ENCODE measurements around the gene NRN1L.
A peak's percentile ranks its signal among the peaks of the same experiment; 100 is the strongest.

The NRN1L gene

GRCh38 chr16:67888331-67888730, 3.6 kb downstream of the NRN1L start:
- Histone ChIP-seq H3K4me1 (ENCODE audit: control insufficient read depth in 1 of 2, insufficient read depth in 2 of 2, low read length in 2 of 2) (peaks cover 11 to 18% of the 10 kb centered on the region in 2 experiments), H2AFZ (ENCODE audit: insufficient read depth, low read length, poor library complexity) (no peak overlapping the region), H4K12ac (ENCODE audit: low read depth, low read length) (no peak overlapping the region), H3K18ac (ENCODE audit: low read length) (no peak overlapping the region), H3K9me3 (ENCODE audit: insufficient read depth, low read depth, low read length) (no peaks in the 10 kb centered on the region), H3K4me2 (ENCODE audit: low read length) (no peak overlapping the region), H4K91ac (ENCODE audit: low read depth, low read length) (no peak overlapping the region), H3K79me1 (ENCODE audit: low read length) (peaks cover 4% of the 10 kb centered on the region), H3K27me3 (ENCODE audit: insufficient read depth, low read length) (no peaks in the 10 kb centered on the region), H3K4ac (ENCODE audit: low read depth, low read length) (no peak overlapping the region), H2BK12ac (ENCODE audit: low read length) (no peak overlapping the region), H3K79me2 (ENCODE audit: control insufficient read depth, insufficient read depth, low read length, poor library complexity) (peaks cover 2% of the 10 kb centered on the region), H2BK120ac (ENCODE audit: insufficient read depth, low read length, poor library complexity) (no peak overlapping the region), H2AK5ac (ENCODE audit: low read length) (no peak overlapping the region), H2BK5ac (ENCODE audit: low read depth, low read length, poor library complexity) (no peak overlapping the region), H3K36me3 (ENCODE audit: control insufficient read depth in 1 of 2, insufficient read depth in 2 of 2, low read length in 2 of 2) (peaks cover 13 to 15% of the 10 kb centered on the region in 2 experiments), H3K23ac (ENCODE audit: low read length) (no peak overlapping the region), H3K14ac (ENCODE audit: low read length) (no peak overlapping the region), H3K9ac (ENCODE audit: low read length) (no peak overlapping the region), H3K27ac (ENCODE audit: low read depth, low read length) (no peak overlapping the region), H4K8ac (ENCODE audit: low read depth, low read length) (no peak overlapping the region), H3K4me3 (ENCODE audit: low read depth, low read length) (no peak overlapping the region)
- no peak for DNase-seq
- WGBS (ENCODE audit: extremely low coverage, insufficient coverage, insufficient read length): no CpG with 5 or more reads among the region's 3 CpGs

- Histone ChIP-seq H2BK120ac (ENCODE audit: insufficient read depth, low read length, poor library complexity) (no peak overlapping the region), H3K18ac (ENCODE audit: low read length) (no peak overlapping the region), H3K27ac (ENCODE audit: low read depth, low read length) (no peak overlapping the region), H3K79me1 (ENCODE audit: low read length) (peaks cover 6% of the 10 kb centered on the region), H2BK12ac (ENCODE audit: low read length) (no peak overlapping the region), H3K27me3 (ENCODE audit: insufficient read depth, low read length) (no peaks in the 10 kb centered on the region), H3K14ac (ENCODE audit: low read length) (no peak overlapping the region), H3K79me2 (ENCODE audit: control insufficient read depth, insufficient read depth, low read length, poor library complexity) (peaks cover 8% of the 10 kb centered on the region), H3K4me1 (ENCODE audit: control insufficient read depth in 1 of 2, insufficient read depth in 2 of 2, low read length in 2 of 2) (peaks cover 5 to 8% of the 10 kb centered on the region in 2 experiments), H4K91ac (ENCODE audit: low read depth, low read length) (no peak overlapping the region), H3K4me3 (ENCODE audit: low read depth, low read length) (no peak overlapping the region), H3K23ac (ENCODE audit: low read length) (no peak overlapping the region), H3K4me2 (ENCODE audit: low read length) (peak overlapping the region; percentile 67), H3K9me3 (ENCODE audit: insufficient read depth, low read depth, low read length) (no peaks in the 10 kb centered on the region), H3K36me3 (ENCODE audit: control insufficient read depth in 1 of 2, insufficient read depth in 2 of 2, low read length in 2 of 2) (no peaks in the 10 kb centered on the region), H4K8ac (ENCODE audit: low read depth, low read length) (no peak overlapping the region), H4K12ac (ENCODE audit: low read depth, low read length) (no peak overlapping the region), H2AFZ (ENCODE audit: insufficient read depth, low read length, poor library complexity) (no peak overlapping the region), H2AK5ac (ENCODE audit: low read length) (no peak overlapping the region), H3K9ac (ENCODE audit: low read length) (no peak overlapping the region), H2BK5ac (ENCODE audit: low read depth, low read length, poor library complexity) (no peak overlapping the region), H3K4ac (ENCODE audit: low read depth, low read length) (no peak overlapping the region)
- no peak for DNase-seq
- no CpG with 5 or more reads among the region's 5 CpGs for WGBS (ENCODE audit: extremely low coverage, insufficient coverage, insufficient read length)
These were observed 7.7 kb downstream of the NRN1L start for GRCh38 chr16:67892375-67892774.

GRCh38 chr16:67892899-67893742, 8.4 kb downstream of the NRN1L start, which contains the start of gene PSKH1:
PSKH1 (plus strand) TSS chr16:67893254; CDS start chr16:67908750, 15,496 bp downstream.
- H2BK120ac ChIP-seq (ENCODE audit: insufficient read depth, low read length, poor library complexity): peak within 1 kb of the TSS; percentile 97
- peak within 1 kb of the TSS; percentile 71 for H3K4ac ChIP-seq (ENCODE audit: low read depth, low read length)
- peak within 1 kb of the TSS; percentile 96 for H3K4me2 ChIP-seq (ENCODE audit: low read length)
- H4K91ac ChIP-seq (ENCODE audit: low read depth, low read length): peak within 1 kb of the TSS; percentile 98
- H3K9ac ChIP-seq (ENCODE audit: low read length): peak within 1 kb of the TSS; percentile 100
- H2BK12ac ChIP-seq (ENCODE audit: low read length): no peak within 1 kb of the TSS
- H2AK5ac ChIP-seq (ENCODE audit: low read length): peak within 1 kb of the TSS; percentile 95
- peaks cover 6% of the 10 kb centered on the region for H3K79me1 ChIP-seq (ENCODE audit: low read length)
- H3K27ac ChIP-seq (ENCODE audit: low read depth, low read length): peak within 1 kb of the TSS; percentile 61
- H4K8ac ChIP-seq (ENCODE audit: low read depth, low read length): peak within 1 kb of the TSS; percentile 98
- no peaks in the 10 kb centered on the region for H3K9me3 ChIP-seq (ENCODE audit: insufficient read depth, low read depth, low read length)
- H3K27me3 ChIP-seq (ENCODE audit: insufficient read depth, low read length): no peaks in the 10 kb centered on the region
- H4K12ac ChIP-seq (ENCODE audit: low read depth, low read length): peak within 1 kb of the TSS; percentile 98
- no CpG with 5 or more reads among the region's 90 CpGs for WGBS (ENCODE audit: extremely low coverage, insufficient coverage, insufficient read length)
- H3K14ac ChIP-seq (ENCODE audit: low read length): peak within 1 kb of the TSS; percentile 97
- peak within 1 kb of the TSS; percentile 95 for H3K4me3 ChIP-seq (ENCODE audit: low read depth, low read length)
- H2AFZ ChIP-seq (ENCODE audit: insufficient read depth, low read length, poor library complexity): peak within 1 kb of the TSS; percentile 98
- DNase-seq: peak; percentile 95 to 96
- H3K4me1 ChIP-seq (ENCODE audit: control insufficient read depth in 1 of 2, insufficient read depth in 2 of 2, low read length in 2 of 2): peaks cover 5 to 8% of the 10 kb centered on the region in 2 experiments
- H3K36me3 ChIP-seq (ENCODE audit: control insufficient read depth in 1 of 2, insufficient read depth in 2 of 2, low read length in 2 of 2): no peaks in the 10 kb centered on the region
- peaks cover 8% of the 10 kb centered on the region for H3K79me2 ChIP-seq (ENCODE audit: control insufficient read depth, insufficient read depth, low read length, poor library complexity)
- peak within 1 kb of the TSS; percentile 100 for H3K18ac ChIP-seq (ENCODE audit: low read length)
- no peak within 1 kb of the TSS for H3K23ac ChIP-seq (ENCODE audit: low read length)
- H2BK5ac ChIP-seq (ENCODE audit: low read depth, low read length, poor library complexity): peak within 1 kb of the TSS; percentile 78

- Histone ChIP-seq H2BK12ac (ENCODE audit: low read length) (no peak overlapping the region), H3K9me3 (ENCODE audit: insufficient read depth, low read depth, low read length) (no peaks in the 10 kb centered on the region), H3K27ac (ENCODE audit: low read depth, low read length) (peak overlapping the region; percentile 61), H3K27me3 (ENCODE audit: insufficient read depth, low read length) (no peaks in the 10 kb centered on the region), H3K79me1 (ENCODE audit: low read length) (peaks cover 6% of the 10 kb centered on the region), H3K9ac (ENCODE audit: low read length) (peak overlapping the region; percentile 100), H3K18ac (ENCODE audit: low read length) (peak overlapping the region; percentile 100), H3K4me2 (ENCODE audit: low read length) (peak overlapping the region; percentile 96), H3K14ac (ENCODE audit: low read length) (peak overlapping the region; percentile 97), H3K36me3 (ENCODE audit: control insufficient read depth in 1 of 2, insufficient read depth in 2 of 2, low read length in 2 of 2) (no peaks in the 10 kb centered on the region), H3K23ac (ENCODE audit: low read length) (no peak overlapping the region), H4K12ac (ENCODE audit: low read depth, low read length) (peak overlapping the region; percentile 98), H4K8ac (ENCODE audit: low read depth, low read length) (peak overlapping the region; percentile 98), H3K4me3 (ENCODE audit: low read depth, low read length) (peak overlapping the region; percentile 95), H2AFZ (ENCODE audit: insufficient read depth, low read length, poor library complexity) (peak overlapping the region; percentile 98), H3K79me2 (ENCODE audit: control insufficient read depth, insufficient read depth, low read length, poor library complexity) (peaks cover 8% of the 10 kb centered on the region), H3K4me1 (ENCODE audit: control insufficient read depth in 1 of 2, insufficient read depth in 2 of 2, low read length in 2 of 2) (peaks cover 5 to 8% of the 10 kb centered on the region in 2 experiments), H2AK5ac (ENCODE audit: low read length) (peak overlapping the region; percentile 95), H3K4ac (ENCODE audit: low read depth, low read length) (peak overlapping the region; percentile 71), H2BK120ac (ENCODE audit: insufficient read depth, low read length, poor library complexity) (peak overlapping the region; percentile 97), H2BK5ac (ENCODE audit: low read depth, low read length, poor library complexity) (peak overlapping the region; percentile 78), H4K91ac (ENCODE audit: low read depth, low read length) (peak overlapping the region; percentile 98)
- no peak for DNase-seq
- WGBS (ENCODE audit: extremely low coverage, insufficient coverage, insufficient read length): no CpG with 5 or more reads among the region's 14 CpGs
These were observed 9.2 kb downstream of the NRN1L start for GRCh38 chr16:67893743-67894399.
